ENCODE results near the gene CTNND1. TPM values are rescaled to one million over a fixed set of nuclear protein-coding genes. Genes with fewer than 3 reads are reported as not detected.

CTNND1 gene
- total RNA-seq, 4 donors from 2014 or later = 165 to 415 (median 374) TPM

DNA sequence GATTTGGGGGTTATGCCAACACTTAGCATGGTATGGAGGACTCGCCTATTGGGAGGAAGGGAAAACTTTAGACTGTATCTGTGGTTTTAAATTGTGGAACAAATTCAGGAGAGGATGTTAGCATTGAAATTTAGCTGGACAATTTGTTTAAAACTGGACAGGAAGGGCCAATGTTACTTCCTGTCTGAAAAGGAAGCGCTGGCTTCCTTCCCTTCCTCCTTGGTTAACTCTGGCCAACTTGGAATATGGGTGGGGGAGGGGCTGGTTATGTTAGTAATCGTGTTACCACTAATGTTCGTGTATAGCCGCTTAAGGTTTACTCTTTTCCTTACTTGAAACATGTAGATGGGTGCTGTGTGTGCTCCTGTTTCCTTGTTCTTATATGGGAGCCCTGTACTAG lies 13.9 kb downstream of the CTNND1 start:
- peak overlapping the region in 1 of 4 donors; percentile 4 for H3K4me3 ChIP-seq
- H3K9me3 ChIP-seq = no peaks in the 10 kb centered on the region
- WGBS, 2 donors (ENCODE audit: low coverage in 1 of 2) = 16 to 39% methylated on average over 5 of the region's 5 CpGs
- DNase-seq = no peak
- in situ Hi-C loops (cut with MboI; ENCODE audit: low pct_ligation_motif_present in 1 of 4, low pct_unique_long_range_greater_than_20kb in 1 of 4, low sequenced_read_pairs in 3 of 4) = no loop called here
- H3K27ac ChIP-seq = peak overlapping the region; percentile 93 to 95 (median 94)
- no peak for TF ChIP-seq EP300 (IDR thresholded peaks at IDR 0.05; ENCODE audit: low read depth)
- TF ChIP-seq, protein P1, sequence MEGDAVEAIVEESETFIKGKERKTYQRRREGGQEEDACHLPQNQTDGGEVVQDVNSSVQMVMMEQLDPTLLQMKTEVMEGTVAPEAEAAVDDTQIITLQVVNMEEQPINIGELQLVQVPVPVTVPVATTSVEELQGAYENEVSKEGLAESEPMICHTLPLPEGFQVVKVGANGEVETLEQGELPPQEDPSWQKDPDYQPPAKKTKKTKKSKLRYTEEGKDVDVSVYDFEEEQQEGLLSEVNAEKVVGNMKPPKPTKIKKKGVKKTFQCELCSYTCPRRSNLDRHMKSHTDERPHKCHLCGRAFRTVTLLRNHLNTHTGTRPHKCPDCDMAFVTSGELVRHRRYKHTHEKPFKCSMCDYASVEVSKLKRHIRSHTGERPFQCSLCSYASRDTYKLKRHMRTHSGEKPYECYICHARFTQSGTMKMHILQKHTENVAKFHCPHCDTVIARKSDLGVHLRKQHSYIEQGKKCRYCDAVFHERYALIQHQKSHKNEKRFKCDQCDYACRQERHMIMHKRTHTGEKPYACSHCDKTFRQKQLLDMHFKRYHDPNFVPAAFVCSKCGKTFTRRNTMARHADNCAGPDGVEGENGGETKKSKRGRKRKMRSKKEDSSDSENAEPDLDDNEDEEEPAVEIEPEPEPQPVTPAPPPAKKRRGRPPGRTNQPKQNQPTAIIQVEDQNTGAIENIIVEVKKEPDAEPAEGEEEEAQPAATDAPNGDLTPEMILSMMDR (IDR thresholded peaks at IDR 0.05) = no peak
- H3K36me3 ChIP-seq = no peaks in the 10 kb centered on the region
- no peaks in the 10 kb centered on the region for H3K27me3 ChIP-seq
- H3K4me1 ChIP-seq = peaks cover 75 to 100% (median 86%) of the 10 kb centered on the region in 4 donors
- intact Hi-C loops (cut with DNase I; ENCODE audit: low total_unique reads) = no loop called here

DNA sequence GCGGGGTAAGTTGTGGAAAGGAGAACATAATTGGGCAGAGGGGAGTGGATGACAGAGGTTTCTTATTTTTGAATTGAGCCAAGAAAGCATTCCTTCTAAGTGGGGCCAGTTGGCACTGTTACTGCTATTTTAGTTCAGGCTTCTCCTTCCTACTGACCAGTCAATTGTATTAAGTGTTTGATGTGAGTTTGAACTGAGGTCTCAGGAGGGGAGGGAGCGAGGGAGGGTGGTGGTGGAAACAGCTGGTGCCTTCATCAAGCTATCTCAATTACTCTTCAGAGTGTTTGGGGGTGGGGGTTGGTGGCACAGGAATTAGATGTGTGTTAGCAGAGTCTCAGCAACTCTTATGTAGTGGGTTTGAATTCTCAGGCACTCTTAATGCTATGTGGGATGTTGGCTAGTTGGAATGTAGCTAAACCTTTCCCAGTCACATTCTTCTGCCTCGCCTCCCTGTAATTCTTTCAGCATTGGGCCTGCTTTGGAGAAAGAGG lies 14.5 kb downstream of the CTNND1 start:
- in situ Hi-C loops (cut with MboI; ENCODE audit: low pct_ligation_motif_present in 1 of 4, low pct_unique_long_range_greater_than_20kb in 1 of 4, low sequenced_read_pairs in 3 of 4) (no loop called here), intact Hi-C loops (cut with DNase I; ENCODE audit: low total_unique reads) (no loop called here)
- Histone ChIP-seq H3K27ac (peak overlapping the region; percentile 93 to 95 (median 94)), H3K4me3 (no peak overlapping the region), H3K4me1 (peaks cover 76 to 100% (median 87%) of the 10 kb centered on the region in 4 donors), H3K27me3 (no peaks in the 10 kb centered on the region), H3K36me3 (no peaks in the 10 kb centered on the region), H3K9me3 (no peaks in the 10 kb centered on the region)
- WGBS, 2 donors (ENCODE audit: low coverage in 1 of 2) = 58 to 69% methylated on average over 2 to 3 of the region's 3 CpGs
- TF ChIP-seq POLR2A (IDR thresholded peaks at IDR 0.05) (no peak), EP300 (IDR thresholded peaks at IDR 0.05; ENCODE audit: low read depth) (no peak), POLR2AphosphoS5 (IDR thresholded peaks at IDR 0.05) (no peak)
- TF ChIP-seq, protein P1 (IDR thresholded peaks at IDR 0.05) = no peak
- no peak for DNase-seq

DNA sequence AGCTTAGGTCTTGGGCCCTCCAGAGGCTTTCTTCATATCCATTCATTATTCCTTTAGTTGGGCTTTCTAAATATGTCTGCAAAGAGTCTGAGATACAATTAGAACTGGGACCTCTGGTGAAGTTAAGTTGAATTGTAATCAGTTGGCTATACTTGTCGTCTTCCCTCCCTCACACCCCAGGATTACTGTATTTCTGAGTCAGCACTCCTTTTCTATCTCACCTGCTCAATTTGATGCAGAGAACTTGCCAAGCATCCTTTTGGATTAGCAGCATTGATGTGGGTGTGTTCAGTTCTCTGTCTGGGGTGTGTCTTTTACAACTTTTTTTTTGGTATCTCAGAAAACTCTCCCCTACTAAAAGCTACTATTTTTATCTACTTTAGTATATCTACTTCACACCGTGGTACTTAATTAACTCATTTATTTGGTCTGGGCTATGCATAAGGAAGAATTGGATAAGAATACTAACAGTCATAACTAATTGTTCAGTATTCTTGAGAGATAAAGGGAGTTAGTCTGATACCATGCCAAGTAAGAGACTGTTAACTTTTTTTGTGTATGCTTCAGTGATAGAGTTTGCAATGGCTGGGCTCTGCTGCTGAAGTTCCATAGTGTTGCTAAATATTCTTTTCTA lies 15.1 kb downstream of the CTNND1 start:
- in situ Hi-C loops (cut with MboI; ENCODE audit: low pct_ligation_motif_present in 1 of 4, low pct_unique_long_range_greater_than_20kb in 1 of 4, low sequenced_read_pairs in 3 of 4) (no loop called here), intact Hi-C loops (cut with DNase I; ENCODE audit: low total_unique reads) (no loop called here)
- Histone ChIP-seq H3K27me3 (no peaks in the 10 kb centered on the region), H3K4me1 (peaks cover 83 to 100% (median 90%) of the 10 kb centered on the region in 4 donors), H3K9me3 (no peaks in the 10 kb centered on the region), H3K4me3 (peak overlapping the region in 1 of 4 donors; percentile 37), H3K36me3 (no peaks in the 10 kb centered on the region), H3K27ac (peak overlapping the region; percentile 93 to 95 (median 94))
- WGBS, 2 donors (ENCODE audit: low coverage in 1 of 2) = 14% methylated on average over 1 to 2 of the region's 2 CpGs
- no peak for DNase-seq
- TF ChIP-seq EP300 (IDR thresholded peaks at IDR 0.05; ENCODE audit: low read depth) (no peak), POLR2AphosphoS5 (IDR thresholded peaks at IDR 0.05) (no peak), POLR2A (IDR thresholded peaks at IDR 0.05) (no peak)
- TF ChIP-seq, protein P1 (IDR thresholded peaks at IDR 0.05) = no peak

DNA sequence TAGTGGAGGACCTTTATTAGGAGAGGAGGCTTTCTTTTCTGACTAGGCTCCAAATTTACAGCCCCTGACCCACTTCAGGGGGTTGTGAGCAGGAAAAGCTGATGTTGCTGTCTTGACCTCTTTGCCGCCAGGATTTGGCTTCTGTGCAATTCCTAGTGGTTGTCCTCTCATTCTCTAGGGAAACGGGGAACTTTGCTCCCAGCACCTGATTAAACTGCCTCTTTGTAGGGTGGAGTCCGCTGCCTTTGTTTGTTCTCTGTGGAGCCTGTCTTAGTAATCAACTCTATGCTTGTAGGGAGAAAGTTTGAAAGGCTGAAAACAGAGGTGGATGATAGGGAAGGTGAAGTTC lies 16.3 kb downstream of the CTNND1 start:
- no peaks in the 10 kb centered on the region for H3K36me3 ChIP-seq

More for the DNA sequence above, 16.3 kb downstream of the CTNND1 start:
- DNase-seq = peak; percentile 79
- in situ Hi-C loops (cut with MboI; ENCODE audit: low pct_ligation_motif_present in 1 of 4, low pct_unique_long_range_greater_than_20kb in 1 of 4, low sequenced_read_pairs in 3 of 4) (no loop called here), intact Hi-C loops (cut with DNase I; ENCODE audit: low total_unique reads) (no loop called here)
- Histone ChIP-seq H3K4me3 (peak overlapping the region in 3 of 4 donors; percentile 4 to 37 (median 14)), H3K4me1 (peaks cover 86 to 100% (median 96%) of the 10 kb centered on the region in 4 donors), H3K27me3 (no peaks in the 10 kb centered on the region), H3K9me3 (no peaks in the 10 kb centered on the region), H3K27ac (peak overlapping the region; percentile 93 to 95 (median 94))
- TF ChIP-seq, protein P1 (IDR thresholded peaks at IDR 0.05) = no peak
- TF ChIP-seq POLR2AphosphoS5 (IDR thresholded peaks at IDR 0.05) (peak; percentile 8 to 81 (median 77)), EP300 (IDR thresholded peaks at IDR 0.05; ENCODE audit: low read depth) (peak; percentile 66)
- 9 to 20% methylated on average over 3 of the region's 3 CpGs for WGBS, 2 donors (ENCODE audit: low coverage in 1 of 2)

Data from transverse colon (tissue), 4 donors.